HCT116 (cell line): ENCODE results near the gene RAB36. TPM values are rescaled to one million over a fixed set of nuclear protein-coding genes. Genes with fewer than 3 reads are reported as not detected.
A peak's percentile ranks its signal among the peaks of the same experiment; 100 is the strongest.

Experiments
- ATAC-seq: fragments of 200-7000 bp; cut with Tn5 transposase; 2 replicates; pipeline ENCODE4 v1.9.1; 2020; ENCODE audit warnings: mild to moderate bottlenecking, moderate library complexity
- BruUV-seq: library from RNA; stranded (reverse); fragments of 400-500 nt; replicated peaks from 2 replicates; lab custom pipeline; 2021; lab: Mats Ljungman, UMichigan
- CTCF ChIA-PET: fragments of 300-600 bp; sonication (Branson Sonifier 250); formaldehyde crosslinking; loops from one replicate; lab custom pipeline; 2021; ENCODE audit warnings: antibody characterized with exemption; lab: Charles Lee
- POLR2A ChIA-PET: fragments of 300-600, 350-600 bp; sonication (Branson Sonifier 250); formaldehyde crosslinking; loops from one replicate; lab custom pipeline; 2021; ENCODE audit warnings: antibody characterized with exemption; lab: Charles Lee
- RAD21 ChIA-PET, 2 experiments: fragments of 300-600 bp; sonication (Branson Sonifier 250); formaldehyde crosslinking; loops; one replicate each; lab custom pipeline; 2023; ENCODE audit warnings: low total read pairs in 2 of 2; ENCODE audit not compliant: uncharacterized antibody in 2 of 2, unreplicated experiment in 2 of 2, low non-redundant PET in 1 of 2; lab: Charles Lee
- DNase-seq: peaks from one replicate; pipeline ENCODE4 v3.0.0-alpha.2; 2010; ENCODE audit warnings: low read depth, low spot score
- H2AFZ ChIP-seq: fragments of 200-600 bp; shearing (Covaris generic), sonication (generic); 2 replicates; pipeline ENCODE4 v1.6.1; 2017; ENCODE audit warnings: low read depth, mixed run types, mixed read lengths, antibody characterized with exemption, low read length; ENCODE audit not compliant: poor library complexity, severe bottlenecking
- H3K27ac ChIP-seq: 2 replicates; pipeline ENCODE4 v1.5.1; 2012; ENCODE audit warnings: low read depth, low read length
- H3K27me3 ChIP-seq: fragments of 200-600 bp; sonication (generic); 2 replicates; pipeline ENCODE4 v1.6.1; 2016; ENCODE audit warnings: mixed run types, low read length, mixed read lengths; ENCODE audit not compliant: insufficient read depth
- H3K36me3 ChIP-seq, 2 experiments: fragments of 200-500 bp in 1 of 2; fragments of 200-600 bp in 1 of 2; sonication (Bioruptor generic) in 1 of 2; sonication (generic) in 1 of 2; 2 replicates each; pipeline versions ENCODE4 v1.5.1 to v1.6.1; 2014 to 2016; ENCODE audit warnings: low read length in 2 of 2, inconsistent platforms in 1 of 2, mixed read lengths in 1 of 2, mixed run types in 1 of 2; ENCODE audit not compliant: insufficient read depth in 2 of 2, control insufficient read depth in 1 of 2
- H3K4me1 ChIP-seq, 2 experiments: fragments of 200-600 bp in 1 of 2; sonication (generic) in 1 of 2; 2 replicates each; pipeline versions ENCODE4 v1.5.1 to v1.6.1; 2012 to 2017; ENCODE audit warnings: low read length in 2 of 2, inconsistent platforms in 1 of 2, mild to moderate bottlenecking in 1 of 2, mixed read lengths in 1 of 2, mixed run types in 1 of 2, moderate library complexity in 1 of 2; ENCODE audit not compliant: insufficient read depth in 2 of 2, control insufficient read depth in 1 of 2
- H3K4me2 ChIP-seq: fragments of 200-600 bp; sonication (generic); 2 replicates; pipeline ENCODE4 v1.6.1; 2017; ENCODE audit warnings: mixed run types, low read length, mixed read lengths
- H3K4me3 ChIP-seq, 2 experiments: fragments of 200-600 bp in 1 of 2; sonication (generic) in 1 of 2; replicated peaks in 1 of 2; 2 replicates each; pipeline ENCODE4 v1.5.1; 2011 to 2016; ENCODE audit warnings: low read length in 2 of 2, control low read depth in 1 of 2, low read depth in 1 of 2, mild to moderate bottlenecking in 1 of 2, mixed read lengths in 1 of 2, mixed run types in 1 of 2
- H3K79me2 ChIP-seq: fragments of 200-600 bp; sonication (generic); 2 replicates; pipeline ENCODE4 v1.6.1; 2017; ENCODE audit warnings: mild to moderate bottlenecking, mixed run types, low read length, moderate library complexity, mixed read lengths; ENCODE audit not compliant: insufficient read depth
- H3K9ac ChIP-seq: fragments of 200-600 bp; sonication (generic); 2 replicates; pipeline ENCODE4 v1.6.1; 2016; ENCODE audit warnings: low read length, mixed read lengths
- H3K9me2 ChIP-seq: fragments of 200-600 bp; sonication (generic), shearing (Covaris generic); 2 replicates; pipeline ENCODE4 v1.6.1; 2017; ENCODE audit warnings: mixed run types, mild to moderate bottlenecking, moderate library complexity; ENCODE audit not compliant: insufficient read depth
- H3K9me3 ChIP-seq, 2 experiments: fragments of 200-500 bp in 1 of 2; fragments of 200-600 bp in 1 of 2; sonication (Bioruptor generic) in 1 of 2; sonication (generic) in 1 of 2; 2 replicates each; pipeline ENCODE4 v1.6.1; 2014 to 2017; ENCODE audit warnings: low read length in 2 of 2, mixed read lengths in 2 of 2, inconsistent platforms in 1 of 2, low read depth in 1 of 2, mild to moderate bottlenecking in 1 of 2, mixed run types in 1 of 2, moderate library complexity in 1 of 2; ENCODE audit not compliant: control insufficient read depth in 1 of 2, insufficient read depth in 1 of 2
- H4K20me1 ChIP-seq: fragments of 200-600 bp; sonication (generic), shearing (Covaris generic); 2 replicates; pipeline ENCODE4 v1.6.1; 2017; ENCODE audit warnings: mixed run types, mild to moderate bottlenecking, moderate library complexity; ENCODE audit not compliant: insufficient read depth
- CBX3 ChIP-seq: IDR thresholded peaks from 2 replicates; pipeline ENCODE4 v1.6.1; 2012; ENCODE audit warnings: low read depth
- EGR1 ChIP-seq: IDR thresholded peaks from 2 replicates; pipeline ENCODE4 v1.6.1; 2012; ENCODE audit warnings: low read depth
- POLR2AphosphoS5 ChIP-seq: IDR thresholded peaks from 2 replicates; pipeline ENCODE4 v1.6.1; 2011; ENCODE audit warnings: mild to moderate bottlenecking, low read depth, low read length, moderate library complexity
- RAD21 ChIP-seq: IDR thresholded peaks from 2 replicates; pipeline ENCODE4 v1.6.1; 2012; ENCODE audit warnings: low read depth, mild to moderate bottlenecking
- SRF ChIP-seq: IDR thresholded peaks from 2 replicates; pipeline ENCODE4 v1.6.1; 2012; ENCODE audit warnings: low read depth
- TCF7L2 ChIP-seq: IDR thresholded peaks from 2 replicates; pipeline ENCODE4 v1.7.0; 2011; ENCODE audit warnings: borderline replicate concordance, inconsistent platforms; ENCODE audit not compliant: insufficient read depth, insufficient read length; ENCODE audit errors: extremely low read depth
- YY1 ChIP-seq: IDR thresholded peaks from 2 replicates; pipeline ENCODE4 v1.6.1; 2011; ENCODE audit warnings: low read length, low read depth, moderate library complexity, mild to moderate bottlenecking; ENCODE audit not compliant: insufficient replicate concordance; ENCODE audit errors: extremely low read depth
- ZNF274 ChIP-seq: fragments of 200-500 bp; sonication (Bioruptor generic); IDR thresholded peaks from 2 replicates; pipeline ENCODE4 v1.6.1; 2014; ENCODE audit warnings: mild to moderate bottlenecking, low read depth, low read length, inconsistent platforms
- intact Hi-C: fragments of 100-400 bp; cut with micrococcal nuclease; formaldehyde crosslinking; loops from 2 replicates; pipeline ENCODE4 v1.10.0; 2022
- total RNA-seq: library from RNA; stranded (reverse); gene quantifications from one replicate; pipeline ENCODE4 v1.2.1, GENCODE V29; 2021; ENCODE audit not compliant: unreplicated experiment
- TF ChIP-seq, protein P1 (sequence below): IDR thresholded peaks from 2 replicates; pipeline ENCODE4 v1.6.1; 2011; ENCODE audit warnings: mild to moderate bottlenecking, low read length, moderate library complexity; ENCODE audit not compliant: insufficient replicate concordance; ENCODE audit errors: extremely low read depth
- TF ChIP-seq, protein P2 (sequence below): IDR thresholded peaks from 2 replicates; pipeline ENCODE4 v1.6.1; 2012
- TF ChIP-seq, protein P3 (sequence below): IDR thresholded peaks from 2 replicates; pipeline ENCODE4 v1.6.1; 2012

Gene RAB36
- total RNA-seq, 1 experiment from 2014 or later, result 6.1 TPM

DNA sequence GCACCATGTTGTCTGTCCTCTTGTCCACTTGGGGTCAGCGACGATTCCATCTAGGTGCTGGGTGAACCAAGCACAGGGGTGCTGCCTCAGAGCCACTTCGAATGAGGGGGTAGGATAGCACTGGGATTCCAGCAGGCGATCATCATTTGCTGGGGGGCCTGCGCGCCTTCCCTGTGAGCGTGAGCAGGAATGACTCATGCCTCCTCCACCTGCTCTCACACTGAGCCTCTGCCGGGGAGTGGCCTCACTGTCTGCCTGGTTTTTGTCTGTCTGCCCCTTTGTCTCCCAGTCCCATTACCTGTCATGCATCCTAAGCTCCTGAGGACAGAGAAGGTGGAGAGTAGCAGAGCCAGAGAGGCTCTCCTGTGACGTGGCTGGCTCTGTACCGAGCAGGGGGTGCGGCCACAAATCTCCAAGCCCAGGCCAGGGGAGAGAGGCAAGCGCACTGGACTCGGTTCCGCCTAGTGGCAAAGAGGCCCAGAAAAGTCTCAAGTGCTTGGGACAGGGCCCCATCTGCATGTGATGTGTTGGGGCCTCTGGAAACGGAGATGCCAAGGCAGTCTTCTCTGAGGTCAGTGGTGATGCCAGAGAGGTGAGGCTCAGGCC lies 34.3 kb upstream of the RAB36 start:
- no peaks in the 10 kb centered on the region for H3K79me2 ChIP-seq
- H3K9me2 ChIP-seq, result no peaks in the 10 kb centered on the region
- no peaks in the 10 kb centered on the region for H3K27me3 ChIP-seq
- no peak for DNase-seq
- RAD21 ChIA-PET, result no interaction called here
- H3K36me3 ChIP-seq, result no peaks in the 10 kb centered on the region
- ATAC-seq, result 0 out of 2 replicates have a peak, but pooled peaks have one; percentile 24
- no peak overlapping the region for H2AFZ ChIP-seq
- no peaks in the 10 kb centered on the region for H4K20me1 ChIP-seq
- CTCF ChIA-PET, result no interaction called here
- no peak overlapping the region for H3K27ac ChIP-seq
- POLR2A ChIA-PET, result no interaction called here
- no peak overlapping the region for H3K4me3 ChIP-seq
- H3K9ac ChIP-seq, result no peak overlapping the region
- TF ChIP-seq, protein P1, sequence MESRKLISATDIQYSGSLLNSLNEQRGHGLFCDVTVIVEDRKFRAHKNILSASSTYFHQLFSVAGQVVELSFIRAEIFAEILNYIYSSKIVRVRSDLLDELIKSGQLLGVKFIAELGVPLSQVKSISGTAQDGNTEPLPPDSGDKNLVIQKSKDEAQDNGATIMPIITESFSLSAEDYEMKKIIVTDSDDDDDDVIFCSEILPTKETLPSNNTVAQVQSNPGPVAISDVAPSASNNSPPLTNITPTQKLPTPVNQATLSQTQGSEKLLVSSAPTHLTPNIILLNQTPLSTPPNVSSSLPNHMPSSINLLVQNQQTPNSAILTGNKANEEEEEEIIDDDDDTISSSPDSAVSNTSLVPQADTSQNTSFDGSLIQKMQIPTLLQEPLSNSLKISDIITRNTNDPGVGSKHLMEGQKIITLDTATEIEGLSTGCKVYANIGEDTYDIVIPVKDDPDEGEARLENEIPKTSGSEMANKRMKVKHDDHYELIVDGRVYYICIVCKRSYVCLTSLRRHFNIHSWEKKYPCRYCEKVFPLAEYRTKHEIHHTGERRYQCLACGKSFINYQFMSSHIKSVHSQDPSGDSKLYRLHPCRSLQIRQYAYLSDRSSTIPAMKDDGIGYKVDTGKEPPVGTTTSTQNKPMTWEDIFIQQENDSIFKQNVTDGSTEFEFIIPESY, result no peak
- TF ChIP-seq, protein P2, sequence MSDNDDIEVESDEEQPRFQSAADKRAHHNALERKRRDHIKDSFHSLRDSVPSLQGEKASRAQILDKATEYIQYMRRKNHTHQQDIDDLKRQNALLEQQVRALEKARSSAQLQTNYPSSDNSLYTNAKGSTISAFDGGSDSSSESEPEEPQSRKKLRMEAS, result no peak
- no peak for TF ChIP-seq RAD21
- TF ChIP-seq EGR1, result no peak
- TF ChIP-seq CBX3, result no peak
- TF ChIP-seq SRF, result no peak
- TF ChIP-seq YY1, result no peak
- TF ChIP-seq TCF7L2, result no peak
- no peak for TF ChIP-seq ZNF274
- TF ChIP-seq, protein P3, sequence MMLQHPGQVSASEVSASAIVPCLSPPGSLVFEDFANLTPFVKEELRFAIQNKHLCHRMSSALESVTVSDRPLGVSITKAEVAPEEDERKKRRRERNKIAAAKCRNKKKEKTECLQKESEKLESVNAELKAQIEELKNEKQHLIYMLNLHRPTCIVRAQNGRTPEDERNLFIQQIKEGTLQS, result no peak
- no peak for TF ChIP-seq POLR2AphosphoS5
- TF ChIP-seq, all 23 proteins: peak for 0
- intact Hi-C loops, result no loop called here
- no peak overlapping the region for H3K4me2 ChIP-seq
- H3K9me3 ChIP-seq, result no peaks in the 10 kb centered on the region
- H3K4me1 ChIP-seq, result peaks cover 0 to 6% of the 10 kb centered on the region in 2 experiments; a peak in 1 of 4 replicates
- no TSS peak for BruUV-seq
